Measurements from ENCODE around the gene TMEM131L.
"Not testable (repeated sequence)": the region's sequence is repeated elsewhere in the genome, so short reads cannot be mapped to it uniquely, and the experiment has no call there.

Gene TMEM131L

DNA sequence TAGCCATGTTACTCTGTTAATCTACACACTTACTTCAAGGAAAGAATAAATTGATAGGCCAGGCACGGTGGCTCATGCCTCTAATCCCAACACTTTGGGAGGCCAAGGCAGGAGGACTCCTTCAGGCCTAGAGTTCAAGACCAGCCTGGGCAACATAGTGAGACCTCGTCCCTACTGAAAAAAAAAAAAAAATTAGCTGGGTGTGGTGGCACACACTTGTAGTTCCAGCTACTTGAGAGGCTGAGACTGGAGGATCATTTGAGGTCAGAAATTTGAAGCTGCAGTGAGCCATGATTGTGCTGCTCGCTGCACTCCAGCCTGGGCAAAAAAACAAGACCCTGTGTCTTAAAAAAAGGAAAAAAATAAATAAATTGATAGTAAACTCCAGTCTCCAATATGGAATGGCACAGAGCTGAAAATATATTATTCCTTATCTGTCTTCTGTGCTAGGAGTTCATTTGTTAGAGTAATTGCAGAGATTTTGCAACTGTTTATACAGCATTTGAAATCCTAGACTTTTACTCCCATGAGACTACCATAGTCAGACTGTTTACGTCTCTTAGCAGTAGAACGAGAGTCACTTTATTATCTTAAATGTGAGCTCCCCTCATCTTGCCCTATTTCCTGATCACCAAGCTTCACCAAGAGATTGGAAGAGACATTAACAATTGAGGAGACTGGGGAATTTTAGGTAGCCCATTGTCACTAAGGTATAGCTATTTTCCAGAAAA, 18.8 kb upstream of the TMEM131L start:
- DNase-seq (ENCODE audit: extremely low spot score): no peak
- ChIA-PET CTCF (interaction anchor here (0.6 to 1.6 kb wide), 12 partner anchors 10 to 126 kb away, joined by 3 to 7 read pairs (median 4); partner anchors contain the start of gene TMEM131L), POLR2A (no interaction called here)
- TF ChIP-seq, protein P1, sequence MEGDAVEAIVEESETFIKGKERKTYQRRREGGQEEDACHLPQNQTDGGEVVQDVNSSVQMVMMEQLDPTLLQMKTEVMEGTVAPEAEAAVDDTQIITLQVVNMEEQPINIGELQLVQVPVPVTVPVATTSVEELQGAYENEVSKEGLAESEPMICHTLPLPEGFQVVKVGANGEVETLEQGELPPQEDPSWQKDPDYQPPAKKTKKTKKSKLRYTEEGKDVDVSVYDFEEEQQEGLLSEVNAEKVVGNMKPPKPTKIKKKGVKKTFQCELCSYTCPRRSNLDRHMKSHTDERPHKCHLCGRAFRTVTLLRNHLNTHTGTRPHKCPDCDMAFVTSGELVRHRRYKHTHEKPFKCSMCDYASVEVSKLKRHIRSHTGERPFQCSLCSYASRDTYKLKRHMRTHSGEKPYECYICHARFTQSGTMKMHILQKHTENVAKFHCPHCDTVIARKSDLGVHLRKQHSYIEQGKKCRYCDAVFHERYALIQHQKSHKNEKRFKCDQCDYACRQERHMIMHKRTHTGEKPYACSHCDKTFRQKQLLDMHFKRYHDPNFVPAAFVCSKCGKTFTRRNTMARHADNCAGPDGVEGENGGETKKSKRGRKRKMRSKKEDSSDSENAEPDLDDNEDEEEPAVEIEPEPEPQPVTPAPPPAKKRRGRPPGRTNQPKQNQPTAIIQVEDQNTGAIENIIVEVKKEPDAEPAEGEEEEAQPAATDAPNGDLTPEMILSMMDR (IDR thresholded peaks at IDR 0.05; ENCODE audit: control extremely low read depth, extremely low read depth, low read depth, missing control alignments): no peak

DNA sequence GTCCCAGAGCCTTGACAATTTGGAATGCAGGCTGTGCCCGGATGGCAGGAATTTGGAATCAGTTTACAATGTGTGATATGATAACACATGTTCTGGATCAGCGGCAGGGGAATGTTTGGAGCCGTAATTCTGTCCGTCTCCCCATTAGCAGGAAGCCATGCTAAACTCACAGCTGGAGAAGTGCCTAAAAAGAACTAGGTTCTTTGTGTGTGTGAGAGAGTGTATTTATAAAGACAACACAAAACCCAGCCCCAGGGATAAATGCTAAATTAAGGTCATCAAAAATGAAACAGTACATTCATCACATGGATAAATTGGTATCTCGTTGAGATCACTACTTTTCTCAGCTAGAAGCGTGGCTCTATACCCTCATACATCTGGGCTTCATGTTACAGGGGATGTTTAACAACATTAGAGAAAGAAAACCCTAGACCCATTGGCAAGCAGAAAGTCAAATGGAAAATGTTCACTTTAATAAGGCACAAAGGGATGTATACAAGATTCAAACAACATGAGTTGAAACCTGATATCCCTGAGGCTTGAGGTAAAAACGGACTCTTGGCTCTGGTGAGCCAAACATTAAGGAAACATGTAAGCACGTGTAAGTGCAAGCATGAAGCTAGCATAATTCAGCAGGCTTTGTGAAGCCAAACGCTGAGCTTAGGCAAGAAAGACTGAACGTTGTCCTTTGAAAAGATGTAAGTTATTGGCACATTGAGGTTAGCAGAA, 18.0 kb upstream of the TMEM131L start:
- TF ChIP-seq, protein P1 (IDR thresholded peaks at IDR 0.05; ENCODE audit: control extremely low read depth, extremely low read depth, low read depth, missing control alignments): no peak
- DNase-seq (ENCODE audit: extremely low spot score): no peak
- POLR2A ChIA-PET: no interaction called here
- CTCF ChIA-PET: interaction anchor here (0.6 to 1.6 kb wide), 8 partner anchors 11 to 126 kb away, joined by 3 to 7 read pairs (median 4); partner anchors contain the start of gene TMEM131L

DNA sequence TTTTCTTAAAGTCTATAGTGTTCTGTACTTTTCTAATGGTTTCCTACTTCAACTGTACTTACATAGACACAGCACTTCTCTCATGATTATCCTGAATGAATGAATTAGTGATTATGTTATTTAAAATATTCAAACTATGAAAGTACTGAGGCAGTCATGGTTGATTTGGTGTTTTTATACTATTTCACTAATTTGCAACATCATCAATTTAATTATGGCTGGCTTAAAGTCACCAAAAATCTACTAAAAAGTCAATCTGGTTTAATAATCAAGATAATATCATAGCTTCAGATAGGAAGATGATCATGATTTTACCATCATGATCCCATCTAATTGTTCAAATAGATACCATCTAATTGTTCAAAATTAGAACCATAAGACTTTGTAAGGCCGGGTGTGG, 16.8 kb upstream of the TMEM131L start:
- TF ChIP-seq, protein P1 (IDR thresholded peaks at IDR 0.05; ENCODE audit: control extremely low read depth, extremely low read depth, low read depth, missing control alignments): no peak
- ChIA-PET CTCF (interaction anchor here (1.6 kb wide), 1 partner anchor 16 kb away, joined by 4 read pairs; no protein-coding TSS in a partner anchor), POLR2A (no interaction called here)
- DNase-seq (ENCODE audit: extremely low spot score): no peak

DNA sequence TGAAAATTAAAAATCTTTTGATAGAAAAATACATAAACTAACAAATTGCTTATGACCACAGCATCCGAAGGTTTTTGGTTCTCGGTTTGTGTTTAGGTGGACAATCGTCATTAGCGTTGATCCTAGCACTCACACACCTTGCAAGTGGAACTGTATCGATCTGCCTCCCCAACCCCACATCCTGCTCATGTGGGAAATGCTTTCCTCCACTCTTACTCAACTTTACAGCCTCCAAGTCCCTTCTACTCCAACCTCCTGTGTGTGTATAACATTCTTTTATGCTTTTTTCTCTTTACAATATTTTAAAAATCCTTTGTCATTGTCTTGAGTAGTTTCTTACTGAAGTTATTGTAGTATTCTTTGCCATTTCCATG, 15.6 kb upstream of the TMEM131L start:
- ChIA-PET POLR2A (no interaction called here), CTCF (interaction anchor here (1.6 kb wide), 1 partner anchor 18 kb away, joined by 4 read pairs; no protein-coding TSS in a partner anchor)
- DNase-seq (ENCODE audit: extremely low spot score): no peak
- TF ChIP-seq, protein P1 (IDR thresholded peaks at IDR 0.05; ENCODE audit: control extremely low read depth, extremely low read depth, low read depth, missing control alignments): no peak

DNA sequence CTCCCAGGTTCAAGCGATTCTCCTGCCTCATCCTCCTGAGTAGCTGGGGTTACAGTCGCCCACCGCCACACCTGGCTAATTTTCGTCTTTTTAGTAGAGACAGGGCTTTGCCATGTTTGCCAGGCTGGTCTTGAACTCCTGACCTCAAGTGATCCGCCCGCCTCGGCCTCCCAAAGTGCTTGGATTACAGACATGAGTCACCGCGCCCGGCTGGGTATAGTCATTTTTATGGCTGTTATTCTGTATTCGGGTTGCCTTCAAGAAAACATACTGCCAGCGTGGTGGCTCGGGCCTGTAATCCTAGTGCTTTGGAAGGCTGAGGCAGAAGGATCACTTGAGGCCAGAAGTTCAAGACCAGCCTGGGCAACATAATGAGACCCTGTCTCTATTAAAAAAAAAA, 15.0 kb upstream of the TMEM131L start:
- CTCF ChIA-PET; POLR2A ChIA-PET; DNase-seq (ENCODE audit: extremely low spot score): not testable (repeated sequence)

DNA sequence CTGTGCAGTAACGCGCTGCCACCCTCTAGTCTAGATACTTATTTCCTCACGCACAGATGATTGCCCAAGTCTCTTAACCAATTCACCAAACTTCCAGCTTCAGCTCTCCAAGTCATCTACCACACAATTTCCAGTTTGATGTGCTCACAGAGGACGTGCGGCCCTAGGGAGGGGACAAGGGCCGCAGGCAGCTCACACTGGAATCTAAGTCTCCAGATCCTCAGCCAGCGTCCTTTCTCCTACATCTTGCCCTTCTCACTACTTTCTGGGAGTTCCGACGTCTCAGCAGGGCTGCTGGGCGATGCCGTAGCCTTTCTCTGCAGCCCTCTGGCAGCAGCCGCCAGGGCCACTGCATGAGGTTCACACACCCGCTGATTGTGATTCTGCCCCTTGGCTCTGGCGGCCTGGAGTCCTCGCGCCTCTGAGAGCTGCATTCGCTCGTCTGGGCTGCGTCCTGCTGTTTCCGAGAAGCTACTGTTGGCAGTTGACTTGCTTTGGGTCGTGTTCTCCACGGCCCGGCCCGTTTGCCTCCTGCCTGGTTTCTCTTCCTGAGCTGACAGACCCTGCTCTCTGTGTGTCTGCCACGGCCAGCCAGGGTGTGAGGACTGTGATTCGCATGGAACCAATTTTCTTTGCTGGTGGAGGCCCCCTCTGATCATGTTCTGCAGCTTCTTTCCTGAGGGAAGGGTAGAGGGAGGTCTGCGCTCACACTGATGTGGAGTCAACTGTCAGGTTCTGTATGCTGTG, 14.1 kb upstream of the TMEM131L start:
- TF ChIP-seq, protein P1 (IDR thresholded peaks at IDR 0.05; ENCODE audit: control extremely low read depth, extremely low read depth, low read depth, missing control alignments): no peak
- CTCF ChIA-PET: interaction anchor here (2.1 kb wide), 1 partner anchor 14 kb away, joined by 7 read pairs; the partner anchor contains the start of gene TMEM131L
- POLR2A ChIA-PET: no interaction called here

More for the DNA sequence above, 14.1 kb upstream of the TMEM131L start:
- DNase-seq (ENCODE audit: extremely low spot score): no peak

Data from GM10248 (cell line).